NCI-H1694 (cell line): ENCODE measurements around the gene PRODH.
"Not testable (repeated sequence)": the region's sequence is repeated elsewhere in the genome, so short reads cannot be mapped to it uniquely, and the experiment has no call there.

Experiments used
- DNase-seq: peaks from one replicate; lab custom pipeline; 2025; lab: John Stamatoyannopoulos, UW

PRODH gene

DNA sequence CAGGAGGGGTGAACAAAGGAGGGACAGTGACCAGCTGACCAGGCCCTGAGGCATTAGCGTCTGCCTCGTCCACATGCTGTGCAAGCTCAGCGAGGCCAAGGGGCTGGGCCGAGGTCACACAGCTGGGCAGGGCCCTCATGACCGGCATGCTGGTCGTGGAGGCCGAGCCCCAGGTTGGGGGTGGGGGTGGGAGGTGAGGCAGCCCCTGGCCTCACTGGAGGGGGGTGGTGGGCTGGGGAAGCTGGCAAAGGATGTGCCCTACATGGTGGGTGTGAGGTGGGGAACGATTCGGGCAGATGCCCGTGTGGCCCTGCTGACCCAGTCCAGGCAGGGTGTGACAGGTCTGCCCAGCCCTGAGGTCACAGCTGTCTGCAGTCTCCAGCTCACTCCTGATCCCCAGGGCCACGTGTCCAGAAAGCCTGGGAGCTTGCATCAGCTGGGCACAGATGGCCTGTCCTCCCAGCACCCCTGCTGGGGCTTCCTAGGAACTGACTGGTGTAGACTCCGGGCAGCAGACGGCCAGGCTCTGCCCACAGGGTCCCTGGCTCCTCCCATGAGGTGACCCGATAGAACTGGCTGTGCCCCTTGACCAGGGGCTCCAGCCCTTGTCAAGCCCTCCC is 31.4 kb upstream of the PRODH start:
- not testable (repeated sequence) for DNase-seq

DNA sequence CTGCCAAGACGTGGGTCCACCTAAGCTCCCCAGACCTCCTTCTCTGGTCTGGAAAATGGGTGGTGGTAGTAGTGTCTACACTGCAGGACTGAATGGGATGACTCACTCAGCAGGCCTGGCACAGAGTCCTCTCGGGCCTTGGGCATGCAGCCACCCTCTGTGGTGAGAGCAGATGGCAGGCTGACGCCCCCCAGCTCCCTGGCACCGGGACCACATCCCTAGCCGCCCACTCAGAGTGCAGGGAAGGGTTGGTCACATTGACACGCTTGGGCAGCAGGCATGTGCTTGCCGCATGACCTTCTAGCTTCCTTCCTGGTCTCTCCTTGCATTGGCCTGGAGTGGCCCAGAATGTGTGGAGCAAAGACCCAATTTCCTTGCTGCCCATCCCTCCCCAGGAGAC is 30.7 kb upstream of the PRODH start:
- DNase-seq, result peak; percentile 30

DNA sequence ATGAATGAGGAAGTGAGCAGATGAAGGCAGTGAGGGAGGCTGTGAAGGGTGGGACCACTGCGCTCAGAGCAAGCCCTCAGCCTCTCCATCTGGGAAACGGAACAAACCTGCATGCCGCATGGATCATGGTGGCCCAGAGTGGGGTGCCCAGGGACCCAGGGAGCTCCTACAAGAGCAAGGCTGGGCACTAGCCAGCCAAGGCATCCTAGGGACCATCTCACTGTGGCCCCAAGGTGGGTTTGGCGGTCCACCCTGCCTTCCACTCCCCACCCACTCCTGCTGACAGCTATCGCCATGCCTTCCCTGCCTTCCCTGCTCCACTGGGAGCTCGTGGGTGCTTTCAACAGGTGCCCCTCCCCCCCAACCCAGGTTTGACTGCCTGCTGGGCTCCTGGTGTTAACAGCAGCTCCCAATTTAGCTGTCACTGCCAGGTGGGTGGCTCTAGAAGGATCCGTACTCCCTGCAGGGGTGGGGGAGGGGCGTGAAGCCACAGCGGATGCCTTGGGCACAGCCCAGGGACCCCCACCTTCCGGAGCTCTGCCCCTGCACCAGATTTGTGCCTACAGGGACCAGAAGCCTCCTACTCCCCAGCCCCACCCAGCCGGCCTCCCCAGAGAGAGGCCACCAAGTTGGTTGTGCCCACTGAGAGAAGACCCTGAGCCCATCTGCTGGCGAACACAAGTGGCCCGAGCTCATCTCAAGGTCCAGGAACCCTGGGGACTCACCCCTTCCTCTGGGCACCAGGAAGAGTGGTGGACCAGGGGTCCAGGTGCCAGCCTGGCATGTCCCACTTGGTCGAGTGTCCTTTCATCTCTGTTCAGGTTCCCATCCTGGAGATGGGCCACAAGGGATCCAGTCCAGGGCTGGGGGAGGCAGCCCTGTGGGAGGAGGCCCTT is 29.7 kb upstream of the PRODH start:
- no peak for DNase-seq

- DNase-seq, result not testable (repeated sequence)
Measured at GRCh38 chr22:18964501-18965265, 28.6 kb upstream of the PRODH start.

DNA sequence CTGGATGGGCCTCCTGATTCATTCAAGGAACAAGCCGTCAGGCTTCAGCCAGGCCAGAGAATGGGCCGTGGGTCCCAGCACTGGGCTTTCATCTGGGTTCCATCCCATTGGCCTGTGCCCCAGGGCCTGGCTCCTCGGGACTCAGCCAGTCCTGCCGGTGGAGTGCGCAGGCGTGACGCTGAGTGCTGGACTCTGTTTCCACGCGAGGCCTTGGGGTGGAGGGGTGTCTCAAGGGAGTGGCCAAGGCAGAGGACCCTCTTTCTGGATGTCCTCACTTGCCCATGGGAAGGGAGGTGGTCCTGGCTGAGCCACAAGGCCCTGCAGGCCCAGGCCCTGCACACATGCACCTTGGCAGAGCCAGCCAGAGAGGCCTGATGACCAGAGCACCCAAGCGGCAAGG is 28.0 kb upstream of the PRODH start:
- not testable (repeated sequence) for DNase-seq

- no peak for DNase-seq
Measured at GRCh38 chr22:18962308-18962635, 26.2 kb upstream of the PRODH start.

- not testable (repeated sequence) for DNase-seq
Measured at GRCh38 chr22:18961632-18962307, 25.7 kb upstream of the PRODH start.

DNA sequence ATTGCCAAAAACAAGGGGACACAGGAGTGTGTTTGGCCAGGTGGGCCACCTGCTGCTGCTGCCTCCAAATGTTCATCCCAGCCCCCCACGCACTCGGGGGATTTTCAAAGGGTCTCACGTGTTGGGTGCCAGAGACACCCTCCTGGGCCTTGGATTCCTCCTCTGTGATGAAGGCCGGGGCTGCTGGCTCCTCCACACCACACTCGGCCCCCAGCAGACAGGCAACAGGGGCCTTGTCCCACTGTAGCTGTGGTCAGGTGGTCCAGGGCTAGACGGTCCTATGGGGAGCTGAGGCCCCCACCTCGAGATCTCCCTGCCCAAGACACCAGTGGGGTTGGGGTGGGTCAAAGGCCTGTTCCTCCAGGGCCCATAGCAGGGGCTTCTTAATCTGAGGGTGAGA is 25.1 kb upstream of the PRODH start:
- not testable (repeated sequence) for DNase-seq

- DNase-seq, result not testable (repeated sequence)
Measured at GRCh38 chr22:18960166-18960820, 24.2 kb upstream of the PRODH start.

DNA sequence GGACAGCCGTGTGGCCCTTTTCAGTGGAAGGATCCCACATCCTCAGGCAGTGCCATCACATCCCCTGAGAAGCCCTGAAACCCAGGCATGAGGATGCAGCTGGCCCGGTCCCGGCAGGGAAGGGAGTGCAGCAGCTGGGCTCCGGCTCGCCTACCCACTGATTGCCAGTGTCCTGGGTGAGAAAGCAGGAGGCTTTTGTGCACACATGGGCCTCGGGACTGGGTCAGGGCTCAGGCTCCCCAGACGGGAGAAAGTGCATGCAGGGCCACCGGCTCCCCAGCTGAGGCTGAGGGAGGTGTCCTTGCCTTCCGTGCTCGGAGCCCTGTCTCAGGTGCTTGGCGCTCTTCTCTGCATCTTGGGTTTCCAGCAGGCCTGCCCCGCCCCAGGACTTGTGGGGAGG is 23.6 kb upstream of the PRODH start:
- not testable (repeated sequence) for DNase-seq

DNA sequence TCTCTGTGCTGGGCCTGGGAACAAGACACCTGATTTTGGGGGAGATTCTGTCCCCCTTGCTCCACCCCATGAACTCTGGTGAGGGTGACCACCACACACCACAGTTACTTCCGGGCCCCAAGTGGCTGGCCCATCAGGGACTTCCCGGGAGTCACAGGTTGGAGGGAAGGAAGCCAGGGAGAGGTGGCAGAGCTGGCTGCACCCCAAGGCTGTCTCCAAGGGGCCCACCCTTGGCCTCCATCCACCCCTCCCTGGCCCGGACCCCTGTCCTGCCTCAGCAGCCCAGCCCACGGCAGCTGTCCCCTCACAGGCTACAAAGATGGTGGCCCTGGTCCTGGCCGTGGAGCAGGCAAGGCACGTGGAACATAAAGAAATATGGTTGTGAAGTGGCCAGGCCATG is 23.2 kb upstream of the PRODH start:
- not testable (repeated sequence) for DNase-seq

DNA sequence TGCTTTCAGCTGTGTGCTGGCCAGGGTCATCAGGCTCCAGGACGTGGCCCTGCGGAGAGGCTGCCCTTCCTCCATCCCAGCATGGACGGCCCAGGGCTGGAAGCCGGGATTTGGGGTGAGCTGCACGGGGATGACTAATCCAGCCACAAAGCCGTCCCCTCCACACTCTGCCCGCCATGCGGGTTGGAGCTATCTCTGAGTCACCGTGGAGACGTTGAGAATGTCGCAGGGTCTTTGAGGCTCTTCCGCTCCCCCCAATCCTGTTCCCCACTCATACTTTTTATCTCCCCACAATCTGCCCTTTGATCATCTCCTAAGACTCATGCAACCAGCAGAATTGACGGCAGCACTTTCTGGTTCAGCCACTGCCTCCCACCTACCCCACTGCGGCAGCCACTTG is 22.6 kb upstream of the PRODH start:
- DNase-seq, result not testable (repeated sequence)

- not testable (repeated sequence) for DNase-seq
Measured at GRCh38 chr22:18958321-18958705, 22.2 kb upstream of the PRODH start.

DNA sequence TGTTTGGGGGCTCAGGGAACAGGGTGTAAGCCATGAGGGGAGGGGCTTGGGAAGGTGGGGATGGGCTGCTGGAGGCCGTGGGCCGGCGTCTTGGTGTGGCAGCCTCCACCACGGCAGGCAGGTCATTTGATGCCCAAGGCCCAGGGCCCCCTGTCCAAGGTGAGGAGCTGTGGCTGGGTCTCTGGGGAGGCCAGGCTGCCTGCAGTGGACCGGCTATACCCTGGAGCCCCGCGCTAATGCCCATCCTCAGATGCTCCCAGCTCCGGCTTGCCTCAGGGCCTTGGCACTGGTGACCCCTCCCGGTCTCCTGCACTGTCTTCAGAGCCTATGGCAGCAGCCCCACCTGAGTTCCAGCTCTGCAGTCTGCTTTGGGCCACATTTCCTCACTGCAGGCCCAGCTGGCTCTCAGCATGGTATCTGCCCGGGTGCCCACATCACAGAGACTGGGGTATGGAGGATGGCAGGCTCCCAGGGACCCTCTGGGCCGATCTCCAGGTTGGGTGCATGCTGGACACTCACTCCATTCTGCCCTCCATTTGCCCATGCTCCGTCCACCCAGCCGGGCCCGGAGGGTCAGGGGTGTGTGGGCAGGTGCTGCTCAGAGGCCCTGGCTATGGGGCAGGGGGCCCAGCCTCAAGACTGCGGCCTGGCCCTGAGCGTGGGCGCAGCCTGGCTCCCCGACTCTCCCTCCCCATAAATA is 21.7 kb upstream of the PRODH start:
- DNase-seq, result not testable (repeated sequence)

GRCh38 chr22:18956956-18957355 is 20.9 kb upstream of the PRODH start:
- DNase-seq, result not testable (repeated sequence)

DNA sequence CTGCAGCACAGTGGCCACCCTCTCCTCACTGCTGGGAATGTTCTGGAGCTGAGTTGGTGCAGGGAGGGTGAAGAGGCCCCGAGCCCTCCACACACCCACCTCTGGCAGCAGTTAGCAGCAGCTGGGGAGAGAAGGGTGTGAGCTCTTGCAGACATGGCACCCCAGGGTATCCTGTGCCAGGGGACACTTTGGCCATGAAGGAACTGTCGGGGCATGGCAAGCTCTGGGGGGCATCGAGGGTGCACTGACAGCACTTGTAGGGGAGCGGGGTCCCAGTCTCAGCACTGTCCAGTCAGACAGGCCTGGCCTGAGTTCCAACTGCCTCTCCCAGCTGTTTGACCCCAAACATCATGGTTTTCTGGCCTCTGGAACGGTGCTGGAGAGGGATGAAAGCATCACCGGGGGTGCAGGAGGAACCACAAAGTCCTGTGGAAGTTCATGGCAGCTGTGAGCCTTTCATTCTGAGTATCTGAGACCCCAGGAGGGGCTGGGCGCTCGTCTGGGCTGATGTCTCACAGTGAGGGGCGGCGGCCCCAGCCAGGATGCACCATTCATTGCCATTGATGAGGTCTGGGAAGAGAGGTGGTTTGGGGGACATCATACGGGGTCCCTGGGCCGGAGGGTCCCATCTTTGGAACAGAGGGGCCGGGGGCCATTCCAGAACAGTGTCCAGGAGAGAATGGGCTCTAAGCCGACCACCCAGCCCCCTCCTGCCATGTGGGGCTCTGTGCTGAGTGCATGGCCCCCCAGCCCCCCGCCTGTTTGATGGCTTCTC is 20.2 kb upstream of the PRODH start:
- not testable (repeated sequence) for DNase-seq

DNA sequence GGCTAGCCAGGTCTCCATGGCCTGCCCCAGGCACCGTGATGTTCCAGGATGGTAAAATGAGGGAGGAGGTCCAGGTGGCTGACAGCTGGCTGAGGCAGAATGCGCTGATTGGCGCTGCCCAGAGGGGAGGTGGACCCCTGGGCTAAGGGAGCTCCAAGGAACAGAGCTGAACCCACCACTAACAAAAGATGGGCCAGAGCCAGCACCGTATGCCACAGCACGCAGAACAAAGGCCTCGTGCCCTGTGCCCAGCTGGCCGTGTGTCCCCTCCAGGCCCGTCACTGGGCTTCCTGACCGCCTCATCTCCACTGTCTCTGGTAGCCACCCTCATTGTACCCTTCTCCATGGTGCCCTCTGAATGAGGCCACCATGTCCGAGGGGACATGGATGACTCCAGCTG is 19.6 kb upstream of the PRODH start:
- DNase-seq, result no peak

GRCh38 chr22:18954990-18955571 is 19.0 kb upstream of the PRODH start:
- no peak for DNase-seq

GRCh38 chr22:18954303-18954989 is 18.4 kb upstream of the PRODH start:
- not testable (repeated sequence) for DNase-seq
